Measurements from ENCODE around the gene ZNF469. TPM values are rescaled to one million over a fixed set of nuclear protein-coding genes. Genes with fewer than 3 reads are reported as not detected.

The ZNF469 gene
- total and polyA plus RNA-seq, 2 donors (not counting 3 experiments of a cell fraction or from before 2014, with no cell fraction given), result 0.90 to 5.7 TPM

GRCh38 chr16:88376835-88377726 lies 5.7 kb upstream of the ZNF469 start:
- no peaks in the 10 kb centered on the region for H3K9me3 ChIP-seq (replicated peaks; ENCODE audit: control insufficient read depth, insufficient read depth, low read length)
- dilution Hi-C loops (cut with MboI; ENCODE audit: extremely low pct_ligation_motif_present, low sequenced_read_pairs) (no loop called here), intact Hi-C loops (cut with micrococcal nuclease) (no loop called here)
- no peak overlapping the region for H3K9ac ChIP-seq (replicated peaks; ENCODE audit: extremely low read depth, insufficient read depth, low read length)
- no peak overlapping the region for H3K4me3 ChIP-seq (replicated peaks in 1 of 3; ENCODE audit: insufficient read depth in 1 of 3, low read depth in 1 of 3, low read length in 3 of 3)
- no peaks in the 10 kb centered on the region for H3K36me3 ChIP-seq (ENCODE audit: control insufficient read depth in 2 of 2, extremely low read depth in 1 of 2, insufficient read depth in 2 of 2, low read length in 2 of 2)
- no peak overlapping the region for H3K4me2 ChIP-seq (ENCODE audit: insufficient read depth, low read length)
- no peak for DNase-seq (ENCODE audit: low read depth, low spot score)
- no peaks in the 10 kb centered on the region for H3K27me3 ChIP-seq (ENCODE audit: control insufficient read depth in 2 of 2, insufficient read depth in 2 of 2, low read length in 2 of 2)
- BruUV-seq (replicated peaks), result no TSS peak
- ChIA-PET CTCF (no interaction called here), POLR2A (no interaction called here)
- no peaks in the 10 kb centered on the region for H3K4me1 ChIP-seq (ENCODE audit: control insufficient read depth, extremely low read depth, insufficient read depth, low read length)
- no peaks in the 10 kb centered on the region for H3K79me2 ChIP-seq (ENCODE audit: control insufficient read depth, insufficient read depth, low read length)
- H3K9me1 ChIP-seq (replicated peaks; ENCODE audit: control insufficient read depth, extremely low read depth, insufficient read depth, low read length), result no peaks in the 10 kb centered on the region
- H2AFZ ChIP-seq (ENCODE audit: low read depth, low read length), result no peak overlapping the region
- no peak overlapping the region for H3K27ac ChIP-seq (ENCODE audit: insufficient read depth, low read depth, low read length)
- TF ChIP-seq EZH2 (IDR thresholded peaks at IDR 0.05; ENCODE audit: borderline replicate concordance, low read depth, low read length, severe bottlenecking) (no peak), POLR2AphosphoS5 (IDR thresholded peaks at IDR 0.05; ENCODE audit: insufficient read depth, low read depth, low read length) (no peak), CTCF (IDR thresholded peaks at IDR 0.05; ENCODE audit: extremely low read depth in 1 of 2, insufficient read depth in 1 of 2, low read depth in 1 of 2, low read length in 2 of 2) (no peak), JUN (IDR thresholded peaks at IDR 0.05; ENCODE audit: borderline replicate concordance, insufficient read depth, insufficient read length, low read depth) (no peak), POLR2A (IDR thresholded peaks at IDR 0.05; ENCODE audit: low read depth, low read length) (no peak), MYC (IDR thresholded peaks at IDR 0.05; ENCODE audit: low read depth, low read length) (no peak), GATA2 (IDR thresholded peaks at IDR 0.05; ENCODE audit: insufficient read depth, insufficient read length, low read depth, low read length) (no peak), FOS (IDR thresholded peaks at IDR 0.05; ENCODE audit: borderline replicate concordance, insufficient read depth, low read length) (no peak)
- TF ChIP-seq, protein P1, sequence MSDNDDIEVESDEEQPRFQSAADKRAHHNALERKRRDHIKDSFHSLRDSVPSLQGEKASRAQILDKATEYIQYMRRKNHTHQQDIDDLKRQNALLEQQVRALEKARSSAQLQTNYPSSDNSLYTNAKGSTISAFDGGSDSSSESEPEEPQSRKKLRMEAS (IDR thresholded peaks at IDR 0.05; ENCODE audit: insufficient read depth, insufficient read length), result no peak
- FAIRE-seq, result no peak
- no peaks in the 10 kb centered on the region for H4K20me1 ChIP-seq (replicated peaks; ENCODE audit: control insufficient read depth, extremely low read depth, insufficient read depth, low read length)
